ENCODE measurements around the gene CCDC40. TPM values are rescaled to one million over a fixed set of nuclear protein-coding genes. Genes with fewer than 3 reads are reported as not detected.

Gene CCDC40
- total RNA-seq, 1 donor from 2014 or later = not detected

DNA sequence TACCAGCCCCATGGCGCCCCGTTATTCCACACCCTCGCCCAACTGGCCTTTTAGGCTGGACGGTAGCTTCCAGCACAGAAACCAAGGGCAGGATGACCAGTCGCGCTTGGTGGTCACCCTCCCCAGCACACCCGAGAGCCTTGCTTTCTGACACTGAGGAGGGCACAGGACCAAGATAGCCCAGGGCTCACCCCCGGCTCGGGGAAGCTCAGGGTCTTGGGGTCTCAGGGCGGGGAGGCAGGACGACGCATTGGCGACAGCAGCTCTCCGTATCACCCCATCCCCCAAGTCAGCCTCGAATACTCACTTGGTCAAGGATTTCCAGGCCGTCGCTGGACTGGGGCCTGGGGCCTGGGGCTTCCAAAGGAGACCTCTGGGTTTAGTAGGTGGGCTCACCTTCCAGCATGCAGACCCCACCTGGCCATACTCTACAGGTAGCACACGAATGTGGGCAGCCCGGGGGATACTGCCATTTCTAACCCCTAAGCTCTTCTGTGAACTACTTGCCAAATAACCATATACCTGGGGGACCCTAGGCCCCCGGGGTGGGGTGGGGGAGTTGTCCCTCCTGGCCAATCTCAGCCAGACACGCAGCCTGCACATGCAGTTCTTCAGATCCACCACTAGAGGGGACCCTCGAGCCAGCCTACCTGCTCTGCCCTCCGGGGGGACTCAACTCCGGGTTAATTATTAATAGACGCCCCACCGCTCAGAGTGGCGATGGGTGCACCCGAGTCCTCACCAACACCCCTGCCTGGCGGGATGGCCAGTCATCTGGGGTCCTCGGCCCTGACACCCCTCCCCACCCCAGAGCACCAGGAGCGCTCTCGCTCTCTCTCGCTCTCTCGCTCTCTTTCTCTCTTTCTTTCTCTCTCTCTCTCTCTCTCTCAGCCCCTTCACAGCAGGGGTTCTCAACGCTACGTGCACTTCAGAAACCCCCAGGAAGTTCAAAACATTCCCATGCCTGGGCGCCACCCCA lies 30.8 kb upstream of the CCDC40 start:
- DNase-seq (ENCODE audit: low spot score) = peak; percentile 51
- Mint-ChIP-seq H3K27ac (no peak overlapping the region), H3K4me1 (ENCODE audit: low read depth) (no peaks in the 10 kb centered on the region), H3K36me3 (ENCODE audit: low read depth) (no peaks in the 10 kb centered on the region), H3K27me3 (ENCODE audit: low read depth) (no peaks in the 10 kb centered on the region), H3K4me3 (ENCODE audit: low read depth) (no peak overlapping the region), H3K9me3 (no peaks in the 10 kb centered on the region)
- intact Hi-C loops (cut with micrococcal nuclease) = no loop called here

DNA sequence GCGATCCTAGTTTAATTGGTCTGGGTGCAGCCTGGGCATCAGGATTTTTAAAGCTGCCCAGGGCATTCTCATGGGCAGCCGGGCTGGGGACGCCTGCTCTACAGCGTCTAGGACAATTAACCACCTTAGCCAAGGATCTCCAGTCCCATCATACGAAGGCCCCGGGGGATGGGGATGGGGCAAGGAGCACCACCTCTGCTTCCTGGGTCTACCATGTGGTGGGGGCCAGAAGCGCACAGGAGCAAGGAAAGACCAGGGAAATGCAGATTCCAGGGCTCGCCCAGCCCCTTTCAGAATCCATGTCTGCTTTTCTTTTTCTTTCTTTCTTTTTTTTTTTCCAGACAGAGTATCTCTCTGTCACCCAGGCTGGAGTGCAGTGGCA lies 30.1 kb upstream of the CCDC40 start:
- Mint-ChIP-seq H3K27me3 (ENCODE audit: low read depth) (no peaks in the 10 kb centered on the region), H3K27ac (no peak overlapping the region), H3K4me1 (ENCODE audit: low read depth) (no peaks in the 10 kb centered on the region), H3K9me3 (no peaks in the 10 kb centered on the region), H3K4me3 (ENCODE audit: low read depth) (no peak overlapping the region), H3K36me3 (ENCODE audit: low read depth) (no peaks in the 10 kb centered on the region)
- intact Hi-C loops (cut with micrococcal nuclease) = no loop called here
- DNase-seq (ENCODE audit: low spot score) = no peak

DNA sequence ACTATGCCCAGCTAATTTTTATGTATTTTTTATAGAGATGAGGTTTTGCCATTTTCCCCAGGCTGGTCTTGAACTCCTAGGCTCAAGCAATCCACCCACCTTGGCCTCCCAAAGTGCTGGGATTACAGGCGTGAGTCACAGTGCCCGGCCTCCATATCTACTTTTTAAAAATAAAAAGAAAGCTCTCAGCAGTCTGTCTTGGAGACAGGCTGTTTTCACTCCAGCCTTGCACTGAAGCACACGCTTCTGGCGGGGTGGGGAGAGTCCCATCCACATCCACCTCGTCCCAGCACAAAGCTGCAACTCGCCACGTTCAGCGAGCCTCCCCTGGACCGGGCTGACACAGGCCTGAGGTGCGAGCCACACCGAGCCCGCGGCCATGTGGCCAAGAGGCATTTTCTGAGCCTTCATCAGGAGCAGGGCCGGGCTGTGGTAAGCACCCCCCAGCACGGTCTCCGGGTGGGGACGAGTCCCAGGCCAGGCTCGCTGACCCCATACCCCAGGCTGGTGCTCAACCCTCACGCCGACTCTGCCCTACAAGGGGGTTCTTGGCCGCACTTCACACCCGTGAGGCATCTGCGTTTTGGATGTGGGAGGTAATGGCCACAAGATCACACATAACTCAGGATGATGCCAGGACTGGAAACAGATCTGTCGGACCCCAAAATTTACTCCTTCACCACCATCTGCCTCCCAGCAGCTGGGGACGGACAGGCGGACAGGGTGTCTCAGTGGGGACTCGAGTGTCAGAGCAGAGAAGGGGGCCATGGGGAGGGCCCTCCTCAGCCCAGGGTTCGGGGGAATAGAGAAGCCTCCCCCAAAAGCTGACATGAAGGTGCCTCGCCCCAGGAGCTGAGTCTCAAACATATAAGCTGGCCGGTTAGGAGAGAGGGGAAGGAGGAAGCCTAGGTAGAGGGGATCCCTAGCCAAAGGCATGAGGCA lies 29.4 kb upstream of the CCDC40 start:
- DNase-seq (ENCODE audit: low spot score) = no peak
- Mint-ChIP-seq H3K27ac (no peak overlapping the region), H3K4me3 (ENCODE audit: low read depth) (no peak overlapping the region), H3K9me3 (no peaks in the 10 kb centered on the region), H3K27me3 (ENCODE audit: low read depth) (no peaks in the 10 kb centered on the region), H3K4me1 (ENCODE audit: low read depth) (no peaks in the 10 kb centered on the region), H3K36me3 (ENCODE audit: low read depth) (no peaks in the 10 kb centered on the region)
- intact Hi-C loops (cut with micrococcal nuclease) = no loop called here

DNA sequence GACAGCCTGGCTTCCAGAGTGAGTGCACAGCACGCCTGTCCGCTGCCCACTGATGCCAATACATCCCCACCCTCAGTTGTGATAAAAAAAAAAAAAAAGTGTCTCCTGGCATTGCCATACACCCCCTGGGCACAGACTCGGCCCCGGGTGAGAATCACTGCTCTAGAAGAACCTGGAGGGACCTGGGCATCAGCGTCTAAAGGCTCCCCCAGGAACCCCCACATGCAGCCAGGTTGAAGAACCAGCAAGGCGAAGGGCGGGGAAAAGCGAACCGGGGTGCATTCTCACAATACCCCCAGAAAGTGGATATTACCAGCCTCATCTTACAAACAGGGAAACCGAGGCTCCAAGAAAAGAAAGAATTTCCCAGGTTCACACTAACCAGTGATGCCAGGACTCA lies 28.5 kb upstream of the CCDC40 start:
- intact Hi-C loops (cut with micrococcal nuclease) = no loop called here
- H3K27me3 Mint-ChIP-seq (ENCODE audit: low read depth) = no peaks in the 10 kb centered on the region

DNA sequence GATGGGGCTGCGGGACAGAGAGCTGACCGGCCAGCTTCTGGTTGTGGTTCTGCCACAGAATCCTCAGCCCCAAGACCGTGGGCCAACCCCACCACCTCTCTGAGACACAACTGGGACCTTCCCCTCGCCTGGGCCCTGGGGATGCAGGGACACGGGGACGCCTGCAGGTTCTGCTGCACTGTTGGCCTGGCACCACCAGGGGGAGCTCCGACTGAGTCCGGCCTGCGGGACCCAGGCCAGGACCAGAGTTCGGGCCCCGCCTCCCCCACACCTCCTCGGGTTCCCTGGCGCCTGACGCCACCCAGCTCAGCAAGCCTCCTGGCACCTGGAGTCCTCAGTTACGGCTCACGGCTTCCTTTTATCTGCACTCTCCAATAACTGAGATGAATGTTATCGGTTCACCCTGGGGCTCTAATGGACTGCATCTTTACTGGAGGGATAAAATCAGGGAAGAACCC lies 28.0 kb upstream of the CCDC40 start:
- intact Hi-C loops (cut with micrococcal nuclease) = no loop called here
- H3K27me3 Mint-ChIP-seq (ENCODE audit: low read depth) = no peaks in the 10 kb centered on the region
- H3K9me3 Mint-ChIP-seq = no peaks in the 10 kb centered on the region
- no peaks in the 10 kb centered on the region for H3K36me3 Mint-ChIP-seq (ENCODE audit: low read depth)
- H3K4me3 Mint-ChIP-seq (ENCODE audit: low read depth) = no peak overlapping the region
- DNase-seq (ENCODE audit: low spot score) = peak; percentile 71
- H3K4me1 Mint-ChIP-seq (ENCODE audit: low read depth) = no peaks in the 10 kb centered on the region
- H3K27ac Mint-ChIP-seq = no peak overlapping the region

More for the DNA sequence above, 28.5 kb upstream of the CCDC40 start:
- no peak for DNase-seq (ENCODE audit: low spot score)
- no peaks in the 10 kb centered on the region for H3K9me3 Mint-ChIP-seq
- H3K4me3 Mint-ChIP-seq (ENCODE audit: low read depth) = no peak overlapping the region
- H3K4me1 Mint-ChIP-seq (ENCODE audit: low read depth) = no peaks in the 10 kb centered on the region
- no peak overlapping the region for H3K27ac Mint-ChIP-seq
- no peaks in the 10 kb centered on the region for H3K36me3 Mint-ChIP-seq (ENCODE audit: low read depth)

DNA sequence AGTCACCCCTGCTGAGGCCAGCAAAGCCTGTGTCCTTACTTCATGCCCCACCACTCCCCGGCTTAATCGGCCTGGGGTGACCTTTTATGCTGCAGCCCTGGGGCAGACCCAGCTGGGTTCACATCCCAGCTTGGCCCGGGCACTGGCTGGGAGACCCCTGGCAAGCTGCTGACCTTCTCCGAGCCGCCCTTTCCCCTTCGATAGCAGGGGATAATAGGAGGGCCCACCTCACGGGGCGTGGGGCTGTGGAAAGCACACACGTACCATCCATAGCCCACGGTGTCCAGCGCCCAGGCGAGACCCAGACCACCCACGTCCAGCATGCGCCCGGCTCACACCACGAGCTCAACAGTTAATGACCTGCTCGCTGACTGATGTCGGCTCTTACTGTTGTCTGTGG lies 27.6 kb upstream of the CCDC40 start:
- intact Hi-C loops (cut with micrococcal nuclease) = no loop called here
- H3K36me3 Mint-ChIP-seq (ENCODE audit: low read depth) = no peaks in the 10 kb centered on the region
- H3K27ac Mint-ChIP-seq = no peak overlapping the region
- H3K4me3 Mint-ChIP-seq (ENCODE audit: low read depth) = no peak overlapping the region
- no peaks in the 10 kb centered on the region for H3K27me3 Mint-ChIP-seq (ENCODE audit: low read depth)
- no peaks in the 10 kb centered on the region for H3K9me3 Mint-ChIP-seq
- DNase-seq (ENCODE audit: low spot score) = no peak
- H3K4me1 Mint-ChIP-seq (ENCODE audit: low read depth) = no peaks in the 10 kb centered on the region

DNA sequence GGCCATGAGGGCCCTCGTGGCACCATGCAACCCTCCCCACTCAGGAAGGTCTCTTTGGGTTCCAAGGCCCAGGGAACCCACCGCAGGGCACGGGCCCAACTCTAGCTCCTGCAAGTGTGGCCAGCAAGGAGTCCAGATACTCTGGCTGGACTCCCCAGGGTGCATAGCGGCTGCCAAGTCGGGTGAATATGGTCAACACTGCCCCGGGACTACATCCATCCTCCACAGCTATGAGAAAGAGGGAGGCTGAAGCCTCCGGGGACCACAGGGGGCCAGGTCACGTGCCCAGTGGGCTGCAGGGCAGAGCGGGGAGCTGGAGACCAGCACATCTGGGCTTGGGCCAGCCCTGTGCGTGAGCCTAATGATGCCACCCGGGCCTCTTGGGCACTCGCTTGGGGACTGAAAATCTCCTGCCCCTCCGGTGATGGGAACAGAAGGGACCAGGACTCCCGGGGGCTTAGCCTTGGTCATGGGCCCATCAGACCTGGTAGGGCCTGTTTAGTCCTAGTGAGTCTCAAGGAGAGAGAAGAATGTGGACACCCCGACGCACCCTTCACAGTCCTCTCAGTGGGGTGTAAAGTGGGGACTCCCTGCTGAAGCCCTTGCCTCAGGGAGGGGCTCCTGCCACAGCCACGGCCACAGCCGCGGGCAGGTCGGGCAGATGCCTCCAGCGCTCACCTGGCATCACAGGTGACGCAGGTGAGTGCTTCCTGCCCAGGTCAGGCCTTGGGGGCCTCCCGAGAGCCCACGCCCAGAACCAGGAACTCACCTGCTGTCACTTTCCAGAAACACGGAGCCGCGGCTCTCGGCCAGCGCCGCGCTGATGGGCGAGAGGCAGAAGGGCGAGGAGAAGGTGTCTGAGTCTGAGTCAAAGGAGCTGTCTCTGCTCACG lies 26.8 kb upstream of the CCDC40 start:
- no peaks in the 10 kb centered on the region for H3K36me3 Mint-ChIP-seq (ENCODE audit: low read depth)
- H3K9me3 Mint-ChIP-seq = peaks cover 7% of the 10 kb centered on the region
- intact Hi-C loops (cut with micrococcal nuclease) = no loop called here

DNA sequence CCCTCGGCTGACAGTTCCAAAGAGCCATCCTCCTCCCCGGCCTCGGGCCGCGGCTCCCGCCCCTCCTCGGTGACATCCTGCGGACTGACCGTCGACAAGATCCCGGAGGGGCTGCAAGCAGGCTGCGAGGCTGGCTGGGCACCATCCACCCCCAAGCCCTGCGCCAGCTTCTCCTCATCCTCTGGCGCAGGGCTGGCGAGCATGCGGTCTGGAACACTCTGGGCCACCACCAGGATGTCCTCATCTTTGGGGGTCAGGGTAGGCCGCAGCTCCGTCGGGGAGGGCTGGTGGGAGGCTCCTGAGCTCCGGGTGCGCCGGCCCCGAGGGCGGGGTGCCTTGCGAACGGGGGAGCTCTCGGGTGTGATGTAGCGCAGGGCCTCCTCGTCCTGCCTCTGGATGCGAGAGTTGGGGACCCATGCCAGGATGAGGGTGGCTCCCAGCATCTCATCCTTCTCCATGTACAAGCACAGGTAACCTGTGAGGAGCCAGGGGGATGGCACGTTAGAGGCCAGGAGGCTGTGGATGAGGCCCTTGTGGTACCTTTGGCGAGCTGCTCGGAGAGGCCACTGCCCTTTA lies 26.1 kb upstream of the CCDC40 start:
- Mint-ChIP-seq H3K27ac (no peak overlapping the region), H3K4me3 (ENCODE audit: low read depth) (no peak overlapping the region), H3K4me1 (ENCODE audit: low read depth) (no peaks in the 10 kb centered on the region), H3K36me3 (ENCODE audit: low read depth) (no peaks in the 10 kb centered on the region), H3K9me3 (peaks cover 10% of the 10 kb centered on the region), H3K27me3 (ENCODE audit: low read depth) (no peaks in the 10 kb centered on the region)
- intact Hi-C loops (cut with micrococcal nuclease) = no loop called here
- no peak for DNase-seq (ENCODE audit: low spot score)

More for the DNA sequence above, 26.8 kb upstream of the CCDC40 start:
- H3K27me3 Mint-ChIP-seq (ENCODE audit: low read depth) = no peaks in the 10 kb centered on the region
- no peaks in the 10 kb centered on the region for H3K4me1 Mint-ChIP-seq (ENCODE audit: low read depth)
- no peak overlapping the region for H3K27ac Mint-ChIP-seq
- DNase-seq (ENCODE audit: low spot score) = no peak
- H3K4me3 Mint-ChIP-seq (ENCODE audit: low read depth) = no peak overlapping the region

DNA sequence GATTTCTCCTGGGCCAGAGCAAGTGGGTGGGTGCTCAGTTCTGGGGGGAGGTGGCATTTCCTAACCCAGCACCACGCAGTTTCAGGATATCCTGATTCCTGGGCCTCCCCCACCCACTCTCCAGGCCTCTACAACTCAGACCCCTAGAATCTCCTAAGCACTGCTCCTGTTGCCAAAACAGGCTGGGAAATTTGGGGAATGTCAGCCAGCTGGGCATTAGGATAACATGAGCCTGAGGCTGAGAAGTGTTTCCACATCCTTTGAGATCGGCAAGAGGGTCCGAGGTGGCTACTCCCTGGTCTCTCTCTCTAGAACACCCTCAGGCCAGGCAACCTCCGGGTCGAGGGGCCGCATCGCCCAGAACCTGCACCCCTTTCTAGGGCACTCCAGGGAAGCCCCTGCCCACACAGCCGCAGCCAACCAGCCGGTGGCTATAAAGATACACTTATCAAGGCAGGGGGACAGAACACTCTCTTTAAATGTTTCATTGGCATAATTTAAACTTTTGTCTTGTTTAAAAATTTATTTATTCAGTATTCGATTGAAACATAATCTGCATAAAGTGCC lies 24.4 kb upstream of the CCDC40 start:
- no peak for DNase-seq (ENCODE audit: low spot score)
- Mint-ChIP-seq H3K4me3 (ENCODE audit: low read depth) (no peak overlapping the region), H3K4me1 (ENCODE audit: low read depth) (no peaks in the 10 kb centered on the region), H3K27ac (no peak overlapping the region), H3K36me3 (ENCODE audit: low read depth) (no peaks in the 10 kb centered on the region), H3K27me3 (ENCODE audit: low read depth) (no peaks in the 10 kb centered on the region), H3K9me3 (peaks cover 10% of the 10 kb centered on the region)
- intact Hi-C loops (cut with micrococcal nuclease) = no loop called here

DNA sequence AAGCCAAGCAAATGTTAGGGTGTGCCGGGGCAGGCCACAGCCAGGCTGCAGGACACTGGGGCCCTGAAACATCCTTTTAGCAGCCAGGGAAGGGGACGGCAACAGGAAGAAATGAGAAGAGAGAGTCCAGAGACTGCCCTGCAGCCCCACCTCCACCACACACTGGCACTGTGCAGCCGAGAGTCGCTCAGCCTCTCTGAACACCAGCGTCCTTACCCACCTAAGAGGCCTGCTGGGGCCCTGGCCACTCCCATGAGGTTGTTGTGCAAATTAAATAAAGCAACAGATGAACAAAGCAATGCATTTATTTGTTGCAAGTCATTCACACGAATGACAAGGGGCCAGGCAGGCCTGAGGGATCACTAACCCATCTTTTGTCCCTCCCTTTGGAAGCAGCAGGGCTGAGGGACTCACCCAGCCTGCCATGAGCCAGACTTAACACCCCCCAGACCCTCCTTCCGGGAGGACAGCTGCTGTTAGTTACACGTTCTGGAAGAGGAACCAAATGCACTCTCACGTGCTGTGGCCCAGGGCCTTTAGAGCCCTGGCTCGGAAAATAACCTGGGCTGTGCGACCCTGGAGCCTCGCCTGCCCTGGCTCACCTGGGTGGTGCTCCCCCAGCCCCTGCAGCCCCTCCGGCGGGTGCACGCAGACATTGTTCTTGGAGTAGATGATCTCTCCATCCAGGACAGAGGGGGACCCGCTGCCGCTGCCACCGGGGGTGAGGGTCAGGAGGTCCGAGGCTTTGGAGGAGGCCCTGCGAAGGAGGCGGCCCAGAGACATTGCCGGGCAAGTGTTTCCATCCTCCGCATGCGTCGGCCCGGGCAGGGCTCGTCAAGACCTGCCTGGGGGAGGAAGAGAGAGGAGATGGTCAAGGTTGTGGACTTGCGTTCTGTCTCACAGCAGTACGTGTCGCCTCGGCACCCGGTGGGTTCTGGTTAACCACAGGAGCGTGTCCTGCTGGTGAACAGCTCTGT lies 23.4 kb upstream of the CCDC40 start:
- intact Hi-C loops (cut with micrococcal nuclease) = no loop called here
- H3K9me3 Mint-ChIP-seq = peaks cover 10% of the 10 kb centered on the region
- H3K27me3 Mint-ChIP-seq (ENCODE audit: low read depth) = no peaks in the 10 kb centered on the region
- no peak for DNase-seq (ENCODE audit: low spot score)
- no peaks in the 10 kb centered on the region for H3K4me1 Mint-ChIP-seq (ENCODE audit: low read depth)
- H3K36me3 Mint-ChIP-seq (ENCODE audit: low read depth) = no peaks in the 10 kb centered on the region
- no peak overlapping the region for H3K27ac Mint-ChIP-seq
- H3K4me3 Mint-ChIP-seq (ENCODE audit: low read depth) = no peak overlapping the region

All from activated T-helper 2 cell treated with anti-CD3 and anti-CD28 coated beads, Interferon-gamma antibody, Interleukin-2, Interleukin-4, amounts not matched to agents 10 μg/mL and 5 μg/mL and 100 μg/mL, durations not matched to agents 14 hours and 24 hours and 36 hours (primary cell).